CD4-positive, alpha-beta T cell treated with Interleukin-6 at 100 ng/mL for 8 hours (primary cell): ENCODE data around the gene PPP1R11.
"Not testable (repeated sequence)": the region's sequence is repeated elsewhere in the genome, so short reads cannot be mapped to it uniquely, and the experiment has no call there.

Experiments used
- DNase-seq: peaks from one replicate; pipeline ENCODE4 v3.0.0-alpha.2; 2020; ENCODE audit warnings: mixed read lengths, low spot score

Gene PPP1R11

GRCh38 chr6:30097902-30098768, 31.1 kb downstream of the PPP1R11 start:
- no peak for DNase-seq

- no peak for DNase-seq
Measured at GRCh38 chr6:30100154-30100553, 33.2 kb downstream of the PPP1R11 start.

DNA sequence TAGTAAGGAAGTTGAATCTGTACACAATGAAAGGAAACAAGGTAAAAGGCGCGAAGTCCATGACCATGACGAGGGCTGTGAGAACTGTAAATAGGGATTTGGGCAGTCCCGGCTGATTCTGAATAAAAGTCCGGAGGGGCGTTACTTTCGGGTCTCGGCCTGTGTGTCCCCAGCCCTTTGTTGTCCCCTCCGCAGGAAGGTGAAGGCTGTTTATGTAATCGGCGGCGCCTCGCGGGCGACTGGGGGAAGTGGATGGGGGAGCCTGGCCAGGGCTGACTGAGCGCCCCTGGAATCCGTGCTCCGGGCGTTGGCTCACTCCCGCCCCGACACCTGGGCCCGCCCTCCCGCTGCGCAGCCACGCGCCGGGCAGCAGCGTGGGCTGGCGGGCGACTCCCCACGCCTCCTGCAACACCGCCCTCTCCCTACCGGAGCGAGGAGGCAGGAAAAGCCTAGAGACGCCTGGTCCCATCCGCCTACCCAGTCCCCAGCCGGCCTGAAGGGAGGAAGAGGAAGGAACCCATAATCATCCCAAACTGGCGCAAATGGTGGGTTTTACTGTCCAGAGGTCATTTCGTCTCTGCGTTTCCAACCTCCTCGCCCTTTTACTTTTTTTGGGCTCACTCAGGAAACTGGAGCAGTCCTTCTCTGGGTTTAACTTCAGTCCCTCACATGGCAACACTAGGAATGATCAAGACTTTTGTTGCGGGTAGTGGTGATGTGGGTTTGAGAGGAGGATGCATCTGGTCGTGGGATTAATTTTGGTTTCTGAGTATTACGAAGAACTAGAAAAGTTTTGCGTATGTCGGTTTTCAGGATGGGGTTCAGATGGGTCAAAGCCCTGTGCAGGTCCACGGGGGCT, 33.8 kb downstream of the PPP1R11 start:
- DNase-seq: no peak

DNA sequence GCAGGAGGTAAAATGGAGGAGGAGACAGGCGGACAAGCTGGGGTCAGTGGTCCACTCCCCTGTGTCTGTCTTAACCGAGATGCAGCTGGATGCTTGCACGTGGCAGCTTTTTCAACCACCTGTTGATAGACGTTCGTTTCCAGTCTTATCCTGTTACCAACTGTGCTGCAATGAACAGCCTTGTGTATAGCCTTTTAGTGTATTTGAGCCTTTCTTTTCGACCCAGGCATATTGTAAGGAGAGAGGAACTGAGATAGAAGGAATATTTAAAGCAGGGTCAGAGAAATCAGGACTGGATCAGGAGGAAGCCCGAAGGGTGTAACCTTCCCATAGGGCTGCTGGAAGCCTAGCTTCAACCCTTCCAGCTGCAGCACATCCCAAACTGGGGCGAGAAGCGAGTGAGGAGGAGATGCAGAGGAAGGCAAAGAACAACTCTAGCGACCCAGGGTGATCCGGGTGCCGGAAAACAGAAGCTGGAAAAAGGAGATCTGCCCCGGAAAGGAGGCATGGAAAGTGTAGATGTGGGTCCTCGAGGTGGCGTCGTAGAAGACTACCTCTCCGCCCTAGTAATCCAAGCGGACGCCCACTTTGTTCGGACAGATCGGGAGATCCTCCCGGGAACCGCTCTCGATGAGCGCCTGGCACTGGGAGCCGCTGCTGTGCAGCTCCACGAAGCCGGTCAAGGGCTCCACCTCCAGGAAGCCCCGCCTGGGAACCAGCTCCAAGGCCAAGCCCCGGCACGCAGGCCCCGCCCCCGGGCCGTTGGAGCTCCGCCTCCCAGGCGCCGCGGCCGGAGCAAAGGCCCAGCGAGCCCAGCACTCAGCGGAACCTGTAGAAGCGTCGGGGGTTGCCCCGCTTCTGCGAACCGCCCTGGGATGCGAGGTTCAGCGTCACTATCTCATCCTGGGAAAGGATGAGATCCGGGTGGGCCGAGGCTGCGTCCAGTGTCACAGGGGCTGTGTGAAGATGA, 34.7 kb downstream of the PPP1R11 start:
- DNase-seq: peak; percentile 45

DNA sequence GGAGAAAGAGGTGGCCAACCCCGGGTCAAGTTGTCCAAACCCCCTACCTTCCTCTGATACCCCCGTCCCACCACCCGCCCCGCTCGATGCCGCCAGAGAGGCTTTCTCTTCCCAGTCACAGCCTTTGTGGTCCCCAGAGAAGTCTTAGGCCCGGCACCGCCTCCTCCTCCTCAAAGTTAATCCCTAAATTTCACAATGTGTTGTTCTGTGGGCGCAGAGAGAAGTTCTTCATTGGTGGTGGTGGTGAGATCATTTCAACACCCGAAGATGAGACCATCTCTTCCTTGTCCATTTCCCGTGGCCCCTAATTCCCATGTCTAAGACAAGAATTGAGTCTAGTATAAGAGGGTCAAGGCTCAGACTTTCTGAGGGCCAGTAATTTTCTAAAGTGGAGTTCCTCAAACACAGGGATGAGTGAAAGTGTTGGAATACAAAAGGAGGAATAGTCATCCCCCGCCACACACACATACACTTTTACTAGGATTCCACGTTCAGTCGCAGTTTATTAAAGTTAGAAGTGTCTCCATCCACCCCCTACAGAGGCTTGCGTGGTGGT, 35.5 kb downstream of the PPP1R11 start:
- DNase-seq: no peak

- peak; percentile 83 for DNase-seq
Measured at GRCh38 chr6:30102970-30103871, 36.2 kb downstream of the PPP1R11 start.

DNA sequence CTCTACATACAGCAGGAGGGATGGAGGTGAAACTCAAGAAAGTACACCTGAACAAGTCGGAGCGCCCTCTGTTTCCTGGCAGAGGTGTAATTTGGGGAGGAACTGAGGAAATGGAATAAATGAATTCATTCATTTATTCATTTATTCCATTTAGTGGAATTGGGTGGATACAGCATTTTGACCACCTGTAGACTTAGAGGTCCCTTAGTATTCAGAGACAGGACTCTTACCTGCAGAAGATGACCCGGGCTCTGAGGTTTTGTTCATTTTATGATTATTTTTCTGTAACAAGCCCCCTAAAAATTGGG, 36.8 kb downstream of the PPP1R11 start:
- DNase-seq: no peak

- DNase-seq: no peak
Measured at GRCh38 chr6:30104661-30105060, 37.7 kb downstream of the PPP1R11 start.

DNA sequence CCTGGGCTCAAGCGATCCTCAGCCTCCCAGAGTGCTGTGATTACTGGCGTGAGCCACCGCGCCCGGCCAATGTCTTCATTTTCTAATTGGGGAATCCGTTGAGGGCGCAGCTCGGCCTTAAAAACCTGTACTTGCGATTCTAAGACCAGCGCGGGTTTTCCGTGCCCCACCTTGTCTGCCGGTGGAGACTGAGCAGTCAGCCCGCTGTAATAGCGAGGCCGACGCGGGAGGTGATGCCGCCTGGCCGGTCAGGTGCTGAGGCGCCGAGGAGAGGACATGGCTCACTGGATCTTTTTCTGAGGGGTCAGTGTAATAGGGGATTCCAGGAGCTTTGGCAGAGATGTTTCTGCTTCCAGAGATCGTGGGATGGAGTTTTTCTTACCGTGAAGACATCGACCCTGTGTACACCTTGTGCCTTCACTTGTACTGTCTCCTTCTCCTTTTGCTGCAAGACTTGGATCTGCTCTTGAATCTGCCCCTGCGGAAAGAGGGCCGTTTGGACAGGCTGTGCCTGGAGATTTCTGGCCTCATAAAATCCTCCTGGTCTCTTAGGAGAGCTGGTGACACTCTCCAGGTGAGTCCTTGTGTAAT, 44.4 kb downstream of the PPP1R11 start:
- DNase-seq: no peak

GRCh38 chr6:30112402-30112994, 45.5 kb downstream of the PPP1R11 start:
- no peak for DNase-seq

GRCh38 chr6:30113003-30113759, 46.2 kb downstream of the PPP1R11 start, which contains the start of gene TRIM31:
TSS of gene TRIM31 (minus strand) at chr6:30113090. CDS start at chr6:30112805, 285 bp downstream.
- DNase-seq: no peak

GRCh38 chr6:30113841-30114240, 46.8 kb downstream of the PPP1R11 start:
- no peak for DNase-seq

- no peak for DNase-seq
Measured at GRCh38 chr6:30116724-30117123, 49.7 kb downstream of the PPP1R11 start.

DNA sequence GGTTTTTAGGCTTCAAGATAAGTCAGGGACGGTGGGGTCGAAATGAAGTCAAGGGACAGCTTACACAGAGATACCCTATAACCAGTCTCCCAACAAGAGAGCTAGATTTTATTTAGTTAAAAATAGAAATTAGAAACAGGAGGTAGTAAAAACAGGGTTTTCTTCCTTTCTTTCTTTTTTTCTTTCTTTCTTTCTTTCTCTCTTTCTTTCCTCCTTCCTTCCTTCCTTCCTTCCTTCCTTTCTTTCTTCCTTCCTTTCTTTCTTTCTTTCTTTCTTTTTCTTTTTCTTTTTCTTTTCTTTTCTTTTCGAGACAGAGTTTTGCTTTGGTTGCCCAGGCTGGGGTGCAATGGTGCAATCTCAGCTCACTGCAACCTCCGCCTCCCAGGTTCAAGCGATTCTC, 51.7 kb downstream of the PPP1R11 start:
- not testable (repeated sequence) for DNase-seq
